ENCODE results near the gene ADAMTSL4.
"Not testable (repeated sequence)": the region's sequence is repeated elsewhere in the genome, so short reads cannot be mapped to it uniquely, and the experiment has no call there.

Gene ADAMTSL4

GRCh38 chr1:150555971-150556865, 7.0 kb downstream of the ADAMTSL4 start:
- no peak for DNase-seq

- DNase-seq = no peak
Measured at GRCh38 chr1:150557065-150557600, 7.9 kb downstream of the ADAMTSL4 start.

GRCh38 chr1:150557813-150558212, 8.6 kb downstream of the ADAMTSL4 start:
- no peak for DNase-seq

- DNase-seq = no peak
Measured at GRCh38 chr1:150558303-150558704, 9.1 kb downstream of the ADAMTSL4 start.

- DNase-seq = no peak
Measured at GRCh38 chr1:150558761-150559655, 9.8 kb downstream of the ADAMTSL4 start.

- DNase-seq = no peak
Measured at GRCh38 chr1:150559656-150560010, 10.4 kb downstream of the ADAMTSL4 start.

- DNase-seq = peak; percentile 58
Measured at GRCh38 chr1:150560011-150560438, 10.8 kb downstream of the ADAMTSL4 start.

GRCh38 chr1:150560576-150561253, 11.5 kb downstream of the ADAMTSL4 start:
- peak; percentile 76 for DNase-seq

GRCh38 chr1:150561254-150561973, 12.2 kb downstream of the ADAMTSL4 start:
- DNase-seq = peak; percentile 59

GRCh38 chr1:150561974-150562445, 12.8 kb downstream of the ADAMTSL4 start:
- DNase-seq = peak; percentile 80

- DNase-seq = peak; percentile 45
Measured at GRCh38 chr1:150562446-150563339, 13.5 kb downstream of the ADAMTSL4 start.

GRCh38 chr1:150563340-150564038, 14.3 kb downstream of the ADAMTSL4 start:
- no peak for DNase-seq

GRCh38 chr1:150564051-150564991, 15.1 kb downstream of the ADAMTSL4 start:
- no peak for DNase-seq

GRCh38 chr1:150565240-150565991, 16.2 kb downstream of the ADAMTSL4 start:
- DNase-seq = not testable (repeated sequence)

- no peak for DNase-seq
Measured at GRCh38 chr1:150566589-150567340, 17.6 kb downstream of the ADAMTSL4 start.

- peak; percentile 51 for DNase-seq
Measured at GRCh38 chr1:150567341-150567716, 18.1 kb downstream of the ADAMTSL4 start.
